ENCODE data around the gene FBXO33. TPM values are rescaled to one million over a fixed set of nuclear protein-coding genes. Genes with fewer than 3 reads are reported as not detected.

FBXO33 gene
- polyA plus RNA-seq, 3 donors, result 9.0 to 14.8 (median 14.1) TPM

DNA sequence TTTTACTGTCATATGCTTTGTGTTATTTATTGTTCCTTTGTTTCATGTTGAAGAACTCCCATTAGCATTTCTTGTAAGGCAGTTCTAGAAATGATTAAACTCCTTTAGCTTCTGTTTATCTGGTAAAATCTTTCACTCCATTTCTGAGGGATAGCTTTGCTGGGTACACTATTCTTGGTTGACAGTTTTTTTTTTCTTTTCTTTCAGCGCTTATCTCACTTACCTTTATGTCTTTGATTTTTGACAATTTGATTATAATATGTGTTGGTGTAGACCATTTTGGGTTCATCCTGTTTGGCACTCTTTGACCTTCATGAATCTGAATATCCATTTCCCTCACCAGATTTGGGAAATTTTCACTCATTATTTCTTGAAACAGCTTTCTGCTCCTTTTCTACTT, 16.2 kb downstream of the FBXO33 start:
- no peak overlapping the region for H3K27ac ChIP-seq (ENCODE audit: low read depth in 1 of 2, low read length in 2 of 2)
- H3K27me3 Mint-ChIP-seq (ENCODE audit: low read depth in 3 of 3), result peaks cover 0 to under 1% (median 0%) of the 10 kb centered on the region in 3 donors
- no peak overlapping the region for H3K4me3 ChIP-seq (replicated peaks in 1 of 3; ENCODE audit: low read depth in 2 of 3, low read length in 3 of 3)
- peaks cover 49% of the 10 kb centered on the region for H3K79me2 ChIP-seq (ENCODE audit: insufficient read depth, low read length)
- H3K4me1 Mint-ChIP-seq, result no peaks in the 10 kb centered on the region
- peaks cover 13 to 27% of the 10 kb centered on the region in 2 donors for H3K36me3 Mint-ChIP-seq
- H3K9me3 ChIP-seq (replicated peaks in 1 of 2; ENCODE audit: control insufficient read depth in 1 of 2, insufficient read depth in 1 of 2, low read length in 2 of 2), result peaks cover 42 to 49% of the 10 kb centered on the region in 2 donors
- no peaks in the 10 kb centered on the region for H3K27me3 ChIP-seq (ENCODE audit: control insufficient read depth in 2 of 2, insufficient read depth in 2 of 2, low read length in 2 of 2)
- H3K27ac Mint-ChIP-seq, result no peak overlapping the region
- intact Hi-C loops (cut with micrococcal nuclease), result no loop called here
- H2AFZ ChIP-seq (ENCODE audit: insufficient read depth, low read depth, low read length, poor library complexity, severe bottlenecking), result no peak overlapping the region
- H3K4me3 Mint-ChIP-seq, result no peak overlapping the region
- H3K4me1 ChIP-seq (ENCODE audit: control insufficient read depth in 1 of 2, insufficient read depth in 2 of 2, low read length in 2 of 2), result no peaks in the 10 kb centered on the region
- no CpG with 5 or more reads among the region's 1 CpG for WGBS (ENCODE audit: insufficient coverage)
- no peak for TF ChIP-seq CTCF (IDR thresholded peaks at IDR 0.05)
- H3K36me3 ChIP-seq (replicated peaks in 1 of 2; ENCODE audit: control insufficient read depth in 1 of 2, insufficient read depth in 2 of 2, low read length in 2 of 2), result peaks cover 0 to 24% of the 10 kb centered on the region in 2 donors
- H3K9ac ChIP-seq (ENCODE audit: insufficient read depth, low read length, poor library complexity, severe bottlenecking), result no peak overlapping the region
- no peak for DNase-seq
- H3K9me3 Mint-ChIP-seq, result peaks cover 30 to 55% (median 50%) of the 10 kb centered on the region in 7 donors
- peaks cover 33% of the 10 kb centered on the region for H4K20me1 ChIP-seq (ENCODE audit: insufficient read depth, low read length)
- no peak overlapping the region for H3K4me2 ChIP-seq (replicated peaks; ENCODE audit: extremely low read depth, low read length, poor library complexity, severe bottlenecking)

- no peak for DNase-seq
- Histone ChIP-seq H3K36me3 (replicated peaks in 1 of 2; ENCODE audit: control insufficient read depth in 1 of 2, insufficient read depth in 2 of 2, low read length in 2 of 2) (peaks cover 0 to 3% of the 10 kb centered on the region in 2 donors), H3K9me3 (replicated peaks in 1 of 2; ENCODE audit: control insufficient read depth in 1 of 2, insufficient read depth in 1 of 2, low read length in 2 of 2) (peaks cover 0 to 12% of the 10 kb centered on the region in 2 donors), H3K4me1 (ENCODE audit: control insufficient read depth in 1 of 2, insufficient read depth in 2 of 2, low read length in 2 of 2) (no peaks in the 10 kb centered on the region), H4K20me1 (ENCODE audit: insufficient read depth, low read length) (peaks cover 27% of the 10 kb centered on the region), H3K27ac (ENCODE audit: low read depth in 1 of 2, low read length in 2 of 2) (no peak overlapping the region), H3K9ac (ENCODE audit: insufficient read depth, low read length, poor library complexity, severe bottlenecking) (no peak overlapping the region), H3K27me3 (ENCODE audit: control insufficient read depth in 2 of 2, insufficient read depth in 2 of 2, low read length in 2 of 2) (no peaks in the 10 kb centered on the region), H3K4me3 (replicated peaks in 1 of 3; ENCODE audit: low read depth in 2 of 3, low read length in 3 of 3) (no peak overlapping the region), H2AFZ (ENCODE audit: insufficient read depth, low read depth, low read length, poor library complexity, severe bottlenecking) (no peak overlapping the region), H3K79me2 (ENCODE audit: insufficient read depth, low read length) (peaks cover 24% of the 10 kb centered on the region), H3K4me2 (replicated peaks; ENCODE audit: extremely low read depth, low read length, poor library complexity, severe bottlenecking) (no peak overlapping the region)
- Mint-ChIP-seq H3K27me3 (ENCODE audit: low read depth in 3 of 3) (peaks cover 0 to 7% (median 0%) of the 10 kb centered on the region in 3 donors), H3K9me3 (peaks cover 6 to 17% (median 12%) of the 10 kb centered on the region in 7 donors), H3K4me1 (no peaks in the 10 kb centered on the region), H3K36me3 (peaks cover 2 to 15% of the 10 kb centered on the region in 2 donors), H3K27ac (no peak overlapping the region), H3K4me3 (no peak overlapping the region)
- intact Hi-C loops (cut with micrococcal nuclease), result no loop called here
- no CpG with 5 or more reads among the region's 3 CpGs for WGBS (ENCODE audit: insufficient coverage)
- TF ChIP-seq CTCF (IDR thresholded peaks at IDR 0.05), result no peak
Observed at GRCh38 chr14:39406560-39406959, 25.7 kb downstream of the FBXO33 start.
